Measurements from ENCODE around the gene LTK. TPM values are rescaled to one million over a fixed set of nuclear protein-coding genes. Genes with fewer than 3 reads are reported as not detected.

Gene LTK
- total RNA-seq, 4 donors from 2014 or later: 0.16 to 0.54 (median 0.19) TPM; not detected in 1

GRCh38 chr15:41501931-41502794 is 11.5 kb downstream of the LTK start:
- Histone ChIP-seq H3K9me3 (no peaks in the 10 kb centered on the region), H3K27ac (no peak overlapping the region), H3K4me1 (peaks cover 0 to 21% (median 19%) of the 10 kb centered on the region in 3 donors), H3K27me3 (peaks cover 77% of the 10 kb centered on the region), H3K4me3 (peak overlapping the region in 1 of 2 donors; percentile 35), H3K36me3 (no peaks in the 10 kb centered on the region)
- peak; percentile 17 for ATAC-seq
- no CpG with 5 or more reads among the region's 64 CpGs for WGBS, 2 donors (ENCODE audit: low coverage in 1 of 2)
- TF ChIP-seq POLR2AphosphoS5 (IDR thresholded peaks at IDR 0.05) (no peak), EP300 (IDR thresholded peaks at IDR 0.05) (no peak), POLR2A (IDR thresholded peaks at IDR 0.05) (no peak), CTCF (IDR thresholded peaks at IDR 0.05) (no peak)

GRCh38 chr15:41501191-41501917 is 12.3 kb downstream of the LTK start:
- no peaks in the 10 kb centered on the region for H3K36me3 ChIP-seq
- ATAC-seq: no peak
- H3K9me3 ChIP-seq: no peaks in the 10 kb centered on the region
- H3K4me3 ChIP-seq: peak overlapping the region in 1 of 2 donors; percentile 35
- peaks cover 0 to 21% (median 19%) of the 10 kb centered on the region in 3 donors for H3K4me1 ChIP-seq
- no peak for TF ChIP-seq CTCF (IDR thresholded peaks at IDR 0.05)
- no peak for TF ChIP-seq POLR2A (IDR thresholded peaks at IDR 0.05)
- TF ChIP-seq EP300 (IDR thresholded peaks at IDR 0.05): no peak
- no peak for TF ChIP-seq POLR2AphosphoS5 (IDR thresholded peaks at IDR 0.05)
- no peak overlapping the region for H3K27ac ChIP-seq
- peaks cover 77% of the 10 kb centered on the region for H3K27me3 ChIP-seq
- 40 to 43% methylated on average over 4 to 6 of the region's 56 CpGs for WGBS, 2 donors (ENCODE audit: low coverage in 1 of 2)

- peaks cover 0 to 41% (median 29%) of the 10 kb centered on the region in 3 donors for H3K4me1 ChIP-seq
- H3K36me3 ChIP-seq: no peaks in the 10 kb centered on the region
- peaks cover 68% of the 10 kb centered on the region for H3K27me3 ChIP-seq
- no peaks in the 10 kb centered on the region for H3K9me3 ChIP-seq
- no peak overlapping the region for H3K27ac ChIP-seq
- ATAC-seq: no peak
- WGBS, 2 donors (ENCODE audit: low coverage in 1 of 2): 90% methylated on average over 5 of the region's 6 CpGs; no CpG with 5 or more reads in 1 of the 2 donors
- no peak for TF ChIP-seq POLR2AphosphoS5 (IDR thresholded peaks at IDR 0.05)
- no peak for TF ChIP-seq CTCF (IDR thresholded peaks at IDR 0.05)
- TF ChIP-seq EP300 (IDR thresholded peaks at IDR 0.05): no peak
- TF ChIP-seq POLR2A (IDR thresholded peaks at IDR 0.05): no peak
- no peak overlapping the region for H3K4me3 ChIP-seq
Observed at GRCh38 chr15:41499109-41499851, 14.3 kb downstream of the LTK start.

GRCh38 chr15:41498657-41499056 is 15.0 kb downstream of the LTK start:
- peaks cover 68% of the 10 kb centered on the region for H3K27me3 ChIP-seq
- H3K9me3 ChIP-seq: no peaks in the 10 kb centered on the region
- 90 to 100% methylated on average over 2 of the region's 2 CpGs for whole genome bisulfite sequencing, 2 donors (ENCODE audit: low coverage in 1 of 2)
- peaks cover 0 to 46% (median 32%) of the 10 kb centered on the region in 3 donors for H3K4me1 ChIP-seq
- no peak for TF ChIP-seq EP300 (IDR thresholded peaks at IDR 0.05)
- ATAC-seq: no peak
- H3K4me3 ChIP-seq: no peak overlapping the region
- no peaks in the 10 kb centered on the region for H3K36me3 ChIP-seq
- H3K27ac ChIP-seq: no peak overlapping the region

Data from gastroesophageal sphincter (tissue), 4 donors.